HCT116 (cell line): ENCODE data around the gene UBE2D4. TPM values are rescaled to one million over a fixed set of nuclear protein-coding genes. Genes with fewer than 3 reads are reported as not detected.

Source experiments
- ATAC-seq: fragments of 200-7000 bp; cut with Tn5 transposase; 2 replicates; pipeline ENCODE4 v1.9.1; 2020; ENCODE audit warnings: mild to moderate bottlenecking, moderate library complexity
- BruUV-seq: library from RNA; stranded (reverse); fragments of 400-500 nt; replicated peaks from 2 replicates; lab custom pipeline; 2021; lab: Mats Ljungman, UMichigan
- CTCF ChIA-PET: fragments of 300-600 bp; sonication (Branson Sonifier 250); formaldehyde crosslinking; loops from one replicate; lab custom pipeline; 2021; ENCODE audit warnings: antibody characterized with exemption; lab: Charles Lee
- POLR2A ChIA-PET: fragments of 300-600, 350-600 bp; sonication (Branson Sonifier 250); formaldehyde crosslinking; loops from one replicate; lab custom pipeline; 2021; ENCODE audit warnings: antibody characterized with exemption; lab: Charles Lee
- RAD21 ChIA-PET, 2 experiments: fragments of 300-600 bp; sonication (Branson Sonifier 250); formaldehyde crosslinking; loops; one replicate each; lab custom pipeline; 2023; ENCODE audit warnings: low total read pairs in 2 of 2; ENCODE audit not compliant: uncharacterized antibody in 2 of 2, unreplicated experiment in 2 of 2, low non-redundant PET in 1 of 2; lab: Charles Lee
- DNase-seq: peaks from one replicate; pipeline ENCODE4 v3.0.0-alpha.2; 2010; ENCODE audit warnings: low read depth, low spot score
- H2AFZ ChIP-seq: fragments of 200-600 bp; shearing (Covaris generic), sonication (generic); 2 replicates; pipeline ENCODE4 v1.6.1; 2017; ENCODE audit warnings: low read depth, mixed run types, mixed read lengths, antibody characterized with exemption, low read length; ENCODE audit not compliant: poor library complexity, severe bottlenecking
- H3K27ac ChIP-seq: 2 replicates; pipeline ENCODE4 v1.5.1; 2012; ENCODE audit warnings: low read depth, low read length
- H3K27me3 ChIP-seq: fragments of 200-600 bp; sonication (generic); 2 replicates; pipeline ENCODE4 v1.6.1; 2016; ENCODE audit warnings: mixed run types, low read length, mixed read lengths; ENCODE audit not compliant: insufficient read depth
- H3K36me3 ChIP-seq, 2 experiments: fragments of 200-500 bp in 1 of 2; fragments of 200-600 bp in 1 of 2; sonication (Bioruptor generic) in 1 of 2; sonication (generic) in 1 of 2; 2 replicates each; pipeline versions ENCODE4 v1.5.1 to v1.6.1; 2014 to 2016; ENCODE audit warnings: low read length in 2 of 2, inconsistent platforms in 1 of 2, mixed read lengths in 1 of 2, mixed run types in 1 of 2; ENCODE audit not compliant: insufficient read depth in 2 of 2, control insufficient read depth in 1 of 2
- H3K4me1 ChIP-seq, 2 experiments: fragments of 200-600 bp in 1 of 2; sonication (generic) in 1 of 2; 2 replicates each; pipeline versions ENCODE4 v1.5.1 to v1.6.1; 2012 to 2017; ENCODE audit warnings: low read length in 2 of 2, inconsistent platforms in 1 of 2, mild to moderate bottlenecking in 1 of 2, mixed read lengths in 1 of 2, mixed run types in 1 of 2, moderate library complexity in 1 of 2; ENCODE audit not compliant: insufficient read depth in 2 of 2, control insufficient read depth in 1 of 2
- H3K4me2 ChIP-seq: fragments of 200-600 bp; sonication (generic); 2 replicates; pipeline ENCODE4 v1.6.1; 2017; ENCODE audit warnings: mixed run types, low read length, mixed read lengths
- H3K4me3 ChIP-seq, 2 experiments: fragments of 200-600 bp in 1 of 2; sonication (generic) in 1 of 2; replicated peaks in 1 of 2; 2 replicates each; pipeline ENCODE4 v1.5.1; 2011 to 2016; ENCODE audit warnings: low read length in 2 of 2, control low read depth in 1 of 2, low read depth in 1 of 2, mild to moderate bottlenecking in 1 of 2, mixed read lengths in 1 of 2, mixed run types in 1 of 2
- H3K79me2 ChIP-seq: fragments of 200-600 bp; sonication (generic); 2 replicates; pipeline ENCODE4 v1.6.1; 2017; ENCODE audit warnings: mild to moderate bottlenecking, mixed run types, low read length, moderate library complexity, mixed read lengths; ENCODE audit not compliant: insufficient read depth
- H3K9ac ChIP-seq: fragments of 200-600 bp; sonication (generic); 2 replicates; pipeline ENCODE4 v1.6.1; 2016; ENCODE audit warnings: low read length, mixed read lengths
- H3K9me2 ChIP-seq: fragments of 200-600 bp; sonication (generic), shearing (Covaris generic); 2 replicates; pipeline ENCODE4 v1.6.1; 2017; ENCODE audit warnings: mixed run types, mild to moderate bottlenecking, moderate library complexity; ENCODE audit not compliant: insufficient read depth
- H3K9me3 ChIP-seq, 2 experiments: fragments of 200-500 bp in 1 of 2; fragments of 200-600 bp in 1 of 2; sonication (Bioruptor generic) in 1 of 2; sonication (generic) in 1 of 2; 2 replicates each; pipeline ENCODE4 v1.6.1; 2014 to 2017; ENCODE audit warnings: low read length in 2 of 2, mixed read lengths in 2 of 2, inconsistent platforms in 1 of 2, low read depth in 1 of 2, mild to moderate bottlenecking in 1 of 2, mixed run types in 1 of 2, moderate library complexity in 1 of 2; ENCODE audit not compliant: control insufficient read depth in 1 of 2, insufficient read depth in 1 of 2
- H4K20me1 ChIP-seq: fragments of 200-600 bp; sonication (generic), shearing (Covaris generic); 2 replicates; pipeline ENCODE4 v1.6.1; 2017; ENCODE audit warnings: mixed run types, mild to moderate bottlenecking, moderate library complexity; ENCODE audit not compliant: insufficient read depth
- CBX3 ChIP-seq: IDR thresholded peaks from 2 replicates; pipeline ENCODE4 v1.6.1; 2012; ENCODE audit warnings: low read depth
- CEBPB ChIP-seq: IDR thresholded peaks from 2 replicates; pipeline ENCODE4 v1.6.1; 2012; ENCODE audit warnings: low read depth
- EGR1 ChIP-seq: IDR thresholded peaks from 2 replicates; pipeline ENCODE4 v1.6.1; 2012; ENCODE audit warnings: low read depth
- EZH2 ChIP-seq: fragments of 200-600 bp; sonication (generic); IDR thresholded peaks from 2 replicates; pipeline ENCODE4 v1.6.1; 2017; ENCODE audit warnings: antibody characterized with exemption, mixed run types
- EZH2phosphoT487 ChIP-seq: fragments of 200-600 bp; IDR thresholded peaks from 2 replicates; pipeline ENCODE4 v1.6.1; 2018; ENCODE audit warnings: antibody characterized with exemption, borderline replicate concordance
- FOSL1 ChIP-seq: IDR thresholded peaks from 2 replicates; pipeline ENCODE4 v1.6.1; 2012; ENCODE audit warnings: low read depth
- JUND ChIP-seq: IDR thresholded peaks from 2 replicates; pipeline ENCODE4 v1.6.1; 2012
- POLR2A ChIP-seq: IDR thresholded peaks from 2 replicates; pipeline ENCODE4 v1.7.0; 2011; ENCODE audit warnings: borderline replicate concordance; ENCODE audit not compliant: insufficient read depth, insufficient read length; ENCODE audit errors: extremely low read depth
- POLR2AphosphoS5 ChIP-seq: IDR thresholded peaks from 2 replicates; pipeline ENCODE4 v1.6.1; 2011; ENCODE audit warnings: mild to moderate bottlenecking, low read depth, low read length, moderate library complexity
- REST ChIP-seq: IDR thresholded peaks from 2 replicates; pipeline ENCODE4 v1.6.1; 2012; ENCODE audit warnings: low read depth
- SIN3A ChIP-seq: IDR thresholded peaks from 2 replicates; pipeline ENCODE4 v1.6.1; 2012; ENCODE audit warnings: low read depth
- SP1 ChIP-seq: IDR thresholded peaks from 2 replicates; pipeline ENCODE4 v1.6.1; 2012; ENCODE audit warnings: low read depth
- SRF ChIP-seq: IDR thresholded peaks from 2 replicates; pipeline ENCODE4 v1.6.1; 2012; ENCODE audit warnings: low read depth
- TCF7L2 ChIP-seq: IDR thresholded peaks from 2 replicates; pipeline ENCODE4 v1.7.0; 2011; ENCODE audit warnings: borderline replicate concordance, inconsistent platforms; ENCODE audit not compliant: insufficient read depth, insufficient read length; ENCODE audit errors: extremely low read depth
- YY1 ChIP-seq: IDR thresholded peaks from 2 replicates; pipeline ENCODE4 v1.6.1; 2011; ENCODE audit warnings: low read length, low read depth, moderate library complexity, mild to moderate bottlenecking; ENCODE audit not compliant: insufficient replicate concordance; ENCODE audit errors: extremely low read depth
- ZFX ChIP-seq: fragments of 450-650 bp; IDR thresholded peaks from 2 replicates; pipeline ENCODE4 v1.6.1; 2017
- ZNF274 ChIP-seq: fragments of 200-500 bp; sonication (Bioruptor generic); IDR thresholded peaks from 2 replicates; pipeline ENCODE4 v1.6.1; 2014; ENCODE audit warnings: mild to moderate bottlenecking, low read depth, low read length, inconsistent platforms
- intact Hi-C: fragments of 100-400 bp; cut with micrococcal nuclease; formaldehyde crosslinking; loops from 2 replicates; pipeline ENCODE4 v1.10.0; 2022
- total RNA-seq: library from RNA; stranded (reverse); gene quantifications from one replicate; pipeline ENCODE4 v1.2.1, GENCODE V29; 2021; ENCODE audit not compliant: unreplicated experiment
- TF ChIP-seq, protein P1 (sequence below): IDR thresholded peaks from 2 replicates; pipeline ENCODE4 v1.6.1; 2011; ENCODE audit warnings: mild to moderate bottlenecking, low read length, moderate library complexity; ENCODE audit not compliant: insufficient replicate concordance; ENCODE audit errors: extremely low read depth
- TF ChIP-seq, protein P2 (sequence below), 3 experiments: fragments of 200-600 bp in 1 of 3; sonication (generic) in 1 of 3; IDR thresholded peaks in 2 of 3; conservative IDR thresholded peaks in 1 of 3; 2 replicates each; pipeline ENCODE4 v1.5.1; 2012 to 2017; ENCODE audit warnings: low read depth in 2 of 3, low read length in 2 of 3, antibody characterized with exemption in 1 of 3, borderline replicate concordance in 1 of 3, control low read depth in 1 of 3, mild to moderate bottlenecking in 1 of 3, mixed read lengths in 1 of 3, mixed run types in 1 of 3, moderate library complexity in 1 of 3; ENCODE audit not compliant: insufficient read depth in 1 of 3

Gene UBE2D4
- total RNA-seq, 1 experiment from 2014 or later, result 12.9 TPM

GRCh38 chr7:43953071-43953470 is 26.8 kb downstream of the UBE2D4 start:
- no peak overlapping the region for H3K4me3 ChIP-seq
- intact Hi-C loops, result no loop called here
- no peaks in the 10 kb centered on the region for H3K4me1 ChIP-seq
- no peaks in the 10 kb centered on the region for H3K36me3 ChIP-seq
- TF ChIP-seq ZNF274 (no peak), YY1 (no peak), CBX3 (no peak), JUND (no peak), EZH2phosphoT487 (no peak), POLR2AphosphoS5 (no peak), SP1 (no peak), REST (no peak), EGR1 (no peak), SRF (no peak), SIN3A (no peak), FOSL1 (no peak), ZFX (no peak), TCF7L2 (no peak), POLR2A (no peak), EZH2 (no peak), CEBPB (no peak)
- TF ChIP-seq, protein P1, sequence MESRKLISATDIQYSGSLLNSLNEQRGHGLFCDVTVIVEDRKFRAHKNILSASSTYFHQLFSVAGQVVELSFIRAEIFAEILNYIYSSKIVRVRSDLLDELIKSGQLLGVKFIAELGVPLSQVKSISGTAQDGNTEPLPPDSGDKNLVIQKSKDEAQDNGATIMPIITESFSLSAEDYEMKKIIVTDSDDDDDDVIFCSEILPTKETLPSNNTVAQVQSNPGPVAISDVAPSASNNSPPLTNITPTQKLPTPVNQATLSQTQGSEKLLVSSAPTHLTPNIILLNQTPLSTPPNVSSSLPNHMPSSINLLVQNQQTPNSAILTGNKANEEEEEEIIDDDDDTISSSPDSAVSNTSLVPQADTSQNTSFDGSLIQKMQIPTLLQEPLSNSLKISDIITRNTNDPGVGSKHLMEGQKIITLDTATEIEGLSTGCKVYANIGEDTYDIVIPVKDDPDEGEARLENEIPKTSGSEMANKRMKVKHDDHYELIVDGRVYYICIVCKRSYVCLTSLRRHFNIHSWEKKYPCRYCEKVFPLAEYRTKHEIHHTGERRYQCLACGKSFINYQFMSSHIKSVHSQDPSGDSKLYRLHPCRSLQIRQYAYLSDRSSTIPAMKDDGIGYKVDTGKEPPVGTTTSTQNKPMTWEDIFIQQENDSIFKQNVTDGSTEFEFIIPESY, result no peak
- TF ChIP-seq, protein P2, sequence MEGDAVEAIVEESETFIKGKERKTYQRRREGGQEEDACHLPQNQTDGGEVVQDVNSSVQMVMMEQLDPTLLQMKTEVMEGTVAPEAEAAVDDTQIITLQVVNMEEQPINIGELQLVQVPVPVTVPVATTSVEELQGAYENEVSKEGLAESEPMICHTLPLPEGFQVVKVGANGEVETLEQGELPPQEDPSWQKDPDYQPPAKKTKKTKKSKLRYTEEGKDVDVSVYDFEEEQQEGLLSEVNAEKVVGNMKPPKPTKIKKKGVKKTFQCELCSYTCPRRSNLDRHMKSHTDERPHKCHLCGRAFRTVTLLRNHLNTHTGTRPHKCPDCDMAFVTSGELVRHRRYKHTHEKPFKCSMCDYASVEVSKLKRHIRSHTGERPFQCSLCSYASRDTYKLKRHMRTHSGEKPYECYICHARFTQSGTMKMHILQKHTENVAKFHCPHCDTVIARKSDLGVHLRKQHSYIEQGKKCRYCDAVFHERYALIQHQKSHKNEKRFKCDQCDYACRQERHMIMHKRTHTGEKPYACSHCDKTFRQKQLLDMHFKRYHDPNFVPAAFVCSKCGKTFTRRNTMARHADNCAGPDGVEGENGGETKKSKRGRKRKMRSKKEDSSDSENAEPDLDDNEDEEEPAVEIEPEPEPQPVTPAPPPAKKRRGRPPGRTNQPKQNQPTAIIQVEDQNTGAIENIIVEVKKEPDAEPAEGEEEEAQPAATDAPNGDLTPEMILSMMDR (IDR thresholded peaks at IDR 0.05 in 2 of 3, conservative IDR thresholded peaks at IDR 0.05 in 1 of 3; ENCODE audit: borderline replicate concordance in 1 of 3, insufficient read depth in 1 of 3, low read depth in 2 of 3, low read length in 2 of 3), result no peak
- H3K9me3 ChIP-seq, result no peaks in the 10 kb centered on the region
- H3K9ac ChIP-seq, result no peak overlapping the region
- RAD21 ChIA-PET, result no interaction called here
- H3K79me2 ChIP-seq, result no peaks in the 10 kb centered on the region
- no peaks in the 10 kb centered on the region for H4K20me1 ChIP-seq
- no peaks in the 10 kb centered on the region for H3K27me3 ChIP-seq
- no TSS peak for BruUV-seq
- ATAC-seq (no peak), DNase-seq (no peak)
- no peak overlapping the region for H3K27ac ChIP-seq
- CTCF ChIA-PET, result no interaction called here
- POLR2A ChIA-PET, result no interaction called here
- H3K4me2 ChIP-seq, result no peak overlapping the region
- no peak overlapping the region for H2AFZ ChIP-seq
- no peaks in the 10 kb centered on the region for H3K9me2 ChIP-seq
